Activated CD8-positive, alpha-beta T cell treated with anti-CD3 and anti-CD28 coated beads for 36 hours (primary cell): ENCODE results near the gene FAM83D. TPM values are rescaled to one million over a fixed set of nuclear protein-coding genes. Genes with fewer than 3 reads are reported as not detected.
"Not testable (repeated sequence)": the region's sequence is repeated elsewhere in the genome, so short reads cannot be mapped to it uniquely, and the experiment has no call there.

Experiments
- ATAC-seq: fragments of 200-7000 bp; cut with Tn5 transposase; one replicate; pipeline ENCODE4 v1.10.0; 2021; ENCODE audit warnings: mild to moderate bottlenecking, moderate library complexity
- CTCF ChIA-PET: fragments of 350-600 bp; sonication (Branson Sonifier 250); formaldehyde crosslinking; loops from one replicate; lab custom pipeline; 2021; ENCODE audit warnings: antibody characterized with exemption; lab: Charles Lee
- POLR2A ChIA-PET: fragments of 350-600 bp; sonication (Branson Sonifier 250); formaldehyde crosslinking; loops from one replicate; lab custom pipeline; 2021; ENCODE audit warnings: antibody characterized with exemption; lab: Charles Lee
- DNase-seq: peaks from one replicate; pipeline ENCODE4 v3.0.0-alpha.2; 2020
- H3K27ac Mint-ChIP-seq: one replicate; pipeline ENCODE4 v1.8.0; 2021; ENCODE audit warnings: mild to moderate bottlenecking, mixed read lengths
- H3K27me3 Mint-ChIP-seq: one replicate; pipeline ENCODE4 v1.8.0; 2021; ENCODE audit warnings: mixed read lengths
- H3K36me3 Mint-ChIP-seq: one replicate; pipeline ENCODE4 v1.8.0; 2021; ENCODE audit warnings: low read depth, mixed read lengths
- H3K4me1 Mint-ChIP-seq: one replicate; pipeline ENCODE4 v1.8.0; 2021; ENCODE audit warnings: low read depth, mixed read lengths
- H3K4me3 Mint-ChIP-seq: one replicate; pipeline ENCODE4 v1.8.0; 2021; ENCODE audit warnings: mild to moderate bottlenecking, moderate library complexity, mixed read lengths
- H3K9me3 Mint-ChIP-seq: one replicate; pipeline ENCODE4 v1.8.0; 2021; ENCODE audit warnings: mixed read lengths
- CTCF ChIP-seq: fragments of 200-600 bp; IDR thresholded peaks from one replicate; pipeline ENCODE4 v1.8.0; 2022; ENCODE audit warnings: antibody characterized with exemption, mild to moderate bottlenecking
- intact Hi-C: fragments of 100-400 bp; cut with micrococcal nuclease; formaldehyde crosslinking; loops from one replicate; pipeline ENCODE4 v1.10.0; 2022
- total RNA-seq, 2 experiments: library from RNA; stranded (reverse); gene quantifications; one replicate each; pipeline ENCODE4 v1.2.3, GENCODE V29; 2021

FAM83D gene
- total RNA-seq, 2 experiments from 2014 or later, result 12.6 to 13.8 TPM

GRCh38 chr20:38990728-38991127, 64.5 kb downstream of the FAM83D start:
- no peaks in the 10 kb centered on the region for H3K27me3 Mint-ChIP-seq
- intact Hi-C loops, result no loop called here
- ChIA-PET POLR2A (interaction anchor here (1.6 kb wide), 1 partner anchor 65 kb away, joined by 4 read pairs; the partner anchor contains the start of gene FAM83D), CTCF (interaction anchor here (1.0 to 3.1 kb wide), 3 partner anchors 29 to 60 kb away, joined by 3 to 12 read pairs (median 5); partner anchors contain the start of gene DHX35)
- no peak for TF ChIP-seq CTCF
- H3K27ac Mint-ChIP-seq, result no peak overlapping the region
- ATAC-seq (no peak), DNase-seq (no peak)
- peaks cover 18% of the 10 kb centered on the region for H3K36me3 Mint-ChIP-seq
- H3K4me1 Mint-ChIP-seq, result peaks cover 13% of the 10 kb centered on the region
- H3K9me3 Mint-ChIP-seq, result no peaks in the 10 kb centered on the region
- no peak overlapping the region for H3K4me3 Mint-ChIP-seq

- POLR2A ChIA-PET, result interaction anchor here (0.7 to 1.6 kb wide), 3 partner anchors 13 to 66 kb away, joined by 3 to 4 read pairs (median 3); partner anchors contain the start of gene FAM83D
- peaks cover 28% of the 10 kb centered on the region for H3K36me3 Mint-ChIP-seq
Measured at GRCh38 chr20:38991814-38992704, 65.8 kb downstream of the FAM83D start.

GRCh38 chr20:38995536-38996044, 69.4 kb downstream of the FAM83D start:
- CTCF ChIA-PET, result interaction anchor here (0.9 to 4.9 kb wide), 4 partner anchors 9 to 70 kb away, joined by 3 to 22 read pairs (median 10); partner anchors contain the start of genes DHX35 and FAM83D
- peaks cover 35% of the 10 kb centered on the region for H3K36me3 Mint-ChIP-seq

More at GRCh38 chr20:38991814-38992704, 65.8 kb downstream of the FAM83D start:
- H3K4me3 Mint-ChIP-seq, result no peak overlapping the region
- no peak for TF ChIP-seq CTCF
- intact Hi-C loops, result no loop called here
- CTCF ChIA-PET, result interaction anchor here (1.0 to 1.2 kb wide), 3 partner anchors 30 to 57 kb away, joined by 3 to 5 read pairs (median 5); partner anchors contain the start of gene DHX35
- ATAC-seq, result no peak
- no peaks in the 10 kb centered on the region for H3K9me3 Mint-ChIP-seq
- H3K27me3 Mint-ChIP-seq, result no peaks in the 10 kb centered on the region
- no peak overlapping the region for H3K27ac Mint-ChIP-seq
- H3K4me1 Mint-ChIP-seq, result peaks cover 17% of the 10 kb centered on the region
- no peak for DNase-seq

GRCh38 chr20:38996866-38997265, 70.6 kb downstream of the FAM83D start:
- not testable (repeated sequence) for H3K27me3 Mint-ChIP-seq, H3K4me3 Mint-ChIP-seq, ATAC-seq, DNase-seq, H3K9me3 Mint-ChIP-seq
- intact Hi-C loops, result loop anchor here (1.0 kb wide), 1 partner anchor 22 kb away; no protein-coding TSS in a partner anchor
- peaks cover 43% of the 10 kb centered on the region for H3K36me3 Mint-ChIP-seq
- peaks cover 35% of the 10 kb centered on the region for H3K4me1 Mint-ChIP-seq
- H3K27ac Mint-ChIP-seq, result peak overlapping the region; percentile 77
- ChIA-PET POLR2A (interaction anchor here (0.7 to 1.7 kb wide), 9 partner anchors 18 to 70 kb away, joined by 3 to 5 read pairs (median 3); partner anchors contain the start of gene FAM83D), CTCF (interaction anchor here (1.1 to 4.9 kb wide), 7 partner anchors 10 to 190 kb away, joined by 3 to 24 read pairs (median 7); partner anchors contain the start of genes DHX35 and FAM83D)

More at GRCh38 chr20:38995536-38996044, 69.4 kb downstream of the FAM83D start:
- no peaks in the 10 kb centered on the region for H3K9me3 Mint-ChIP-seq
- ATAC-seq (no peak), DNase-seq (no peak)
- H3K4me1 Mint-ChIP-seq, result peaks cover 35% of the 10 kb centered on the region
- TF ChIP-seq CTCF, result no peak
- H3K4me3 Mint-ChIP-seq, result no peak overlapping the region
- intact Hi-C loops, result no loop called here
- no peak overlapping the region for H3K27ac Mint-ChIP-seq
- POLR2A ChIA-PET, result interaction anchor here (0.5 to 1.5 kb wide), 4 partner anchors 26 to 365 kb away, joined by 3 to 7 read pairs (median 4); partner anchors contain the start of genes DHX35 and FAM83D
- H3K27me3 Mint-ChIP-seq, result no peaks in the 10 kb centered on the region

- H3K9me3 Mint-ChIP-seq, result no peaks in the 10 kb centered on the region
- POLR2A ChIA-PET, result interaction anchor here (0.8 to 1.7 kb wide), 8 partner anchors 16 to 71 kb away, joined by 3 to 5 read pairs (median 4); partner anchors contain the start of genes DHX35 and FAM83D
- intact Hi-C loops, result loop anchor here (1.0 kb wide), 1 partner anchor 22 kb away; no protein-coding TSS in a partner anchor
Measured at GRCh38 chr20:38997622-38998021, 71.4 kb downstream of the FAM83D start.

More at GRCh38 chr20:38997622-38998021, 71.4 kb downstream of the FAM83D start:
- peak; percentile 96 for DNase-seq
- CTCF ChIA-PET, result interaction anchor here (0.9 to 4.9 kb wide), 12 partner anchors 10 to 191 kb away, joined by 3 to 24 read pairs (median 4); partner anchors contain the start of genes DHX35 and FAM83D
- Mint-ChIP-seq H3K4me1 (peaks cover 35% of the 10 kb centered on the region), H3K4me3 (peak overlapping the region; percentile 44), H3K36me3 (peaks cover 46% of the 10 kb centered on the region), H3K27ac (peak overlapping the region; percentile 77), H3K27me3 (no peaks in the 10 kb centered on the region)
- peak; percentile 49 for TF ChIP-seq CTCF
- ATAC-seq, result peak; percentile 94
